Osteoblast (primary cell): ENCODE results near the gene PTCHD4. TPM values are rescaled to one million over a fixed set of nuclear protein-coding genes. Genes with fewer than 3 reads are reported as not detected.
"Not testable (repeated sequence)": the region's sequence is repeated elsewhere in the genome, so short reads cannot be mapped to it uniquely, and the experiment has no call there.

Source experiments
- DNase-seq: peaks from one replicate; pipeline ENCODE4 v3.0.0; 2011; ENCODE audit warnings: low spot score, mixed read lengths; ENCODE audit not compliant: insufficient read length; ENCODE audit errors: missing footprints
- H2AFZ ChIP-seq: 2 replicates; pipeline ENCODE4 v1.6.0; 2011; ENCODE audit warnings: mild to moderate bottlenecking, low read length
- H3K27ac ChIP-seq: 2 replicates; pipeline ENCODE4 v1.5.1; 2011; ENCODE audit warnings: mild to moderate bottlenecking, low read depth, low read length, moderate library complexity
- H3K27me3 ChIP-seq: 2 replicates; pipeline ENCODE4 v1.6.0; 2012; ENCODE audit warnings: mild to moderate bottlenecking, control low read depth, inconsistent platforms, low read length, moderate library complexity; ENCODE audit not compliant: insufficient read depth
- H3K36me3 ChIP-seq: 2 replicates; pipeline ENCODE4 v1.5.1; 2011; ENCODE audit warnings: mild to moderate bottlenecking, low read length, control low read depth, moderate library complexity; ENCODE audit not compliant: insufficient read depth
- H3K4me1 ChIP-seq: 2 replicates; pipeline ENCODE4 v1.5.1; 2011; ENCODE audit warnings: mild to moderate bottlenecking, low read length, control low read depth, moderate library complexity; ENCODE audit not compliant: insufficient read depth
- H3K4me2 ChIP-seq: 2 replicates; pipeline ENCODE4 v1.6.0; 2011; ENCODE audit warnings: mild to moderate bottlenecking, low read length; ENCODE audit not compliant: insufficient read depth
- H3K4me3 ChIP-seq: fragments of 200-600 bp; sonication (generic); 3 replicates; pipeline ENCODE4 v1.5.1; 2012; ENCODE audit warnings: mild to moderate bottlenecking, low read length, inconsistent platforms; ENCODE audit not compliant: insufficient read depth
- H3K79me2 ChIP-seq: 2 replicates; pipeline ENCODE4 v1.6.0; 2012; ENCODE audit warnings: mild to moderate bottlenecking, low read length, control low read depth, inconsistent platforms; ENCODE audit not compliant: insufficient read depth
- H3K9me3 ChIP-seq: 2 replicates; pipeline ENCODE4 v1.5.1; 2011; ENCODE audit warnings: low read depth, low read length, control low read depth
- H4K20me1 ChIP-seq: 2 replicates; pipeline ENCODE4 v1.6.0; 2012; ENCODE audit warnings: mild to moderate bottlenecking, low read length, control low read depth; ENCODE audit not compliant: insufficient read depth
- CTCF ChIP-seq: IDR thresholded peaks from 2 replicates; pipeline ENCODE4 v1.5.1; 2011; ENCODE audit warnings: mild to moderate bottlenecking, low read depth, low read length, moderate library complexity; ENCODE audit errors: extremely low read depth
- total RNA-seq: library from RNA; depleted of rRNA; stranded (reverse); fragments of >200 nt; gene quantifications from 2 replicates; pipeline ENCODE4 v1.2.3, GENCODE V29; 2012

PTCHD4 gene
- total RNA-seq, 1 donor, result 6.5 TPM

DNA sequence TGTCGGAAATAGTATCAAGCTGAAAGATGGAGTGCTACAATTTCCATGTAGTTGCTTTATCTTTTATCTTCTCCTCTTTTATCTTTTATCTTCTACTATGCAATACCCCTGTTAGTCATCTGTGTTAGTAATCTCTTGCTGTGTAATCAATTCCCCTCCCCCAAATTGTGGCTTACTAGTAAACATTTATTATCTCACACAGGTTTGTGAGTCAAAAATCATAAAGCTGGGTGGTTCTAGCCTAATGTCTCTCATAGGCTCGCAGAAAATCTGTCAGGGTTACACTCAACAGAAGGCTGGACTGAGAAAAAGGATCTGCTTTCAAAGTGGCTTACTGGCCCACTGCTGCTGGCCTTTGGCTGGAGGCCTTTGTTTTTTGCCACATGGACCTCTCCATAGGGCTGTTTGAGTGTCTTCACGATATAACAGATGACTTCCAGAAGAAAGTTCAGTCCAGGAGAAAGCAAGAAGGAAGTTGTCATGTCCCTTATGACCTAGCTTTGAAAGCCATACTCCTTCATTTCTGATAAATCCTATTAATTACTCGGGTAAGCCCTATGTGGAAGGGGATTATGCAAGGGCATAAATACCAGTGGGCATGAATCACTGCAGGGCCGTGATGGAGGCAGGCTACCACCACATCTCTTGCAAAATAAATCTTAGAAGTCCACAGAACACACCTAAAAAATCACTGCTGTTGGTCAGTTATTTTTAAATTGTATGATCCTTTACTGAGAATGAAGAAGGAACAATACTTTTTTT, 24.5 kb upstream of the PTCHD4 start:
- peak overlapping the region; percentile 23 for H3K27ac ChIP-seq

DNA sequence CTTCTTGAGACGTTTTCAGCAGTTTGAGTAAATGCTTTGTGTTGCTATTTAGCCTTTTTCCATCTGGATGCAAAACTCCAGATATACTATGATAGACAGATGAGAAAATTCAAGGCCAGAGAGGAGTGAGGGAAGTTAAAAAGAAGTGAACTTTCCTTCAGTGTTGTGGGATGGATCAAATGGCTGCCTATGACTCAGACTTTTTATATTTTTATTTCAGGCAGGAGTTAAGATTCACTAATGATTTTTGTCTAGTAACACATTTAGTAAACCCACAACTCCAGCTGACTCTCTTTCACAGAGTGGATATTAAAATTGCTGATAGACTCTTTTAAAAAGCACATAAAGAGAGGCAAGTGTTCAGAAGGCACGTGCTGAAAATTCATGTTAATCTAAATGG, 23.2 kb upstream of the PTCHD4 start:
- Histone ChIP-seq H3K9me3 (no peaks in the 10 kb centered on the region), H2AFZ (no peak overlapping the region), H3K4me3 (no peak overlapping the region), H3K27me3 (no peaks in the 10 kb centered on the region), H3K4me1 (peaks cover 4% of the 10 kb centered on the region), H3K79me2 (no peaks in the 10 kb centered on the region), H3K36me3 (no peaks in the 10 kb centered on the region), H3K27ac (no peak overlapping the region), H3K4me2 (no peak overlapping the region), H4K20me1 (no peaks in the 10 kb centered on the region)
- no peak for TF ChIP-seq CTCF
- DNase-seq, result no peak

More for the DNA sequence above, 24.5 kb upstream of the PTCHD4 start:
- H3K4me2 ChIP-seq, result no peak overlapping the region
- no peak for DNase-seq
- peak overlapping the region; percentile 20 for H2AFZ ChIP-seq
- H3K79me2 ChIP-seq, result no peaks in the 10 kb centered on the region
- H3K36me3 ChIP-seq, result no peaks in the 10 kb centered on the region
- H3K4me3 ChIP-seq, result no peak overlapping the region
- no peaks in the 10 kb centered on the region for H4K20me1 ChIP-seq
- no peak for TF ChIP-seq CTCF
- no peaks in the 10 kb centered on the region for H3K27me3 ChIP-seq
- peaks cover 4% of the 10 kb centered on the region for H3K4me1 ChIP-seq
- no peaks in the 10 kb centered on the region for H3K9me3 ChIP-seq

- no peak for TF ChIP-seq CTCF
- Histone ChIP-seq H3K27me3 (no peaks in the 10 kb centered on the region), H2AFZ (no peak overlapping the region), H3K4me2 (no peak overlapping the region), H3K4me1 (no peaks in the 10 kb centered on the region), H3K36me3 (no peaks in the 10 kb centered on the region), H3K9me3 (no peaks in the 10 kb centered on the region), H3K79me2 (no peaks in the 10 kb centered on the region), H4K20me1 (no peaks in the 10 kb centered on the region), H3K27ac (no peak overlapping the region), H3K4me3 (no peak overlapping the region)
- DNase-seq, result no peak
Measured at GRCh38 chr6:48123601-48124000, 12.6 kb upstream of the PTCHD4 start.

- H3K4me2 ChIP-seq, H3K4me1 ChIP-seq, H3K27me3 ChIP-seq, H3K4me3 ChIP-seq, H4K20me1 ChIP-seq, H3K79me2 ChIP-seq, H3K9me3 ChIP-seq, DNase-seq, H3K27ac ChIP-seq, H2AFZ ChIP-seq, H3K36me3 ChIP-seq: not testable (repeated sequence)
Measured at GRCh38 chr6:48121983-48122749, 11.2 kb upstream of the PTCHD4 start.
